ENCODE results near the gene C1orf210.
A peak's percentile ranks its signal among the peaks of the same experiment; 100 is the strongest.

C1orf210 gene

DNA sequence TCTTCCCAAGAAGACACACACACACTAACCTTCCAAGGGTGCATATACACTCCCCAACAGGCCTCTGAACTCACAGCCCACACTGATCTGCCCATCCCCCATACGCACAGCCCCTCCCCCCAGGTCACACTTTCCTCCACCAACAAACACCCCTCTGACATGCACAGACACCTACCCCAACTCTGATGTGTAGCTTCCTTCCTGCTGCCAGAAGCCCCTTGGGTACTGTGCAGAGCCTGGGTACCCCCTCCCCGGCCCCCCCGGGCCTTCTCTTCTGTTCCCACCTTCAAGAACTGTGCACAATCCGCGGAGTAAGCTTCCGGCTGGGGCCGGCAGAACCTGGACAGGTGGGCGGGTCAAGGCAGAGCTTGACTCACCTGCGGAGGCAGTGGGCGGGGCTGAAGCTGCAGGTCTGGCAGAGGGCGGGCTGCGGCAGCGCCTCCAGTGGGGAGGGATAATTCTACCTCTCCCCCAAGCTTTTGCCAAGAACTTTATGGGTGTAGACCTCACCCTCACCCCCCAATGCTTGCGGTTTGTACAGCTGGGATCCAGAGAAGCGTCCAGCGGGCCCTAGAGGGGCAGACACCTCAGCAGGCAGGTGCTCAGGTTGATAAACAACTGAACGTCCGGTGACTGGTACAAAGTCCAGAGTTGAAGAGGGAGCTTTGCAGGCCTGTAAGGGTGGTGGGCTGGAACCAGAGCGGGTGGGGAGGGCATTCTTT is at the start of gene C1orf210:
Gene C1orf210, minus strand, starts transcription at position 313 of the 722 bp plus-strand sequence. CDS start 2,311 bp downstream, outside the sequence.
- DNase-seq = no peak

DNA sequence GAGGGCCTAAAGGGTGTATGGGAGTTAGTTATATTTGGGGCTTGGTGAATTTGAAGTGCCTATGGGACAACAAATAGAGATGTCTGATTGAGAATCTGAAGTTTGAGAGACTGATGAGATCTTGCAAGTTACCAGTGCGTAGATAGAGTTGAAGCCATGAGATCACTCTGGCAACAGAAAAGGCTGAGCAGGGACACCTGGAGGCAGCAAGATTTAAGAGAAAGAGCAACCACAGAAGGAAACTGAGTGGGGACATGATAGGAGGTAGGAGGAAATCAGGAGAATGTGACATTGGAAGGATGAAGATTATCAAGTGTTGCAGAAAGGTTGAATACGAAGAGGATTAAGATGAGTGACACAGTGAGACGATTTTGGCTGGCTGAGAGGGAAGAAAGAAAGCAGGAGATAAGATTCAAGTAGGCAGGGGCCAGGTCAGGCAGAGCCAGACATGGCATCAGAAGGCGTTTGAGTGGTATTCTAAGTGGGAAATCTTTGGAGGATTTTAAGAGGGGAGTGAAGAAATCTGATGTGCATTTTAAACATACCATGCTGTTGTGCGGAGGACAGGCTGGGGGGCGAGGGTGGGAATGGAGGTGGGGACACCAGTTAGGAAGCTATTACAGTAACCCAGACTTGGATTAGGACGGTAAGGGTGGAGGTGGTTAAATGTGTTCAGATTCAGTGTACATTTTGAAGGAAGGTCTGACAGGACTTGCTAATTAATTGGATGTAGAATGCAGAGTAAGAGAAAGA is 49.2 kb upstream of the C1orf210 start:
- no peak for DNase-seq

DNA sequence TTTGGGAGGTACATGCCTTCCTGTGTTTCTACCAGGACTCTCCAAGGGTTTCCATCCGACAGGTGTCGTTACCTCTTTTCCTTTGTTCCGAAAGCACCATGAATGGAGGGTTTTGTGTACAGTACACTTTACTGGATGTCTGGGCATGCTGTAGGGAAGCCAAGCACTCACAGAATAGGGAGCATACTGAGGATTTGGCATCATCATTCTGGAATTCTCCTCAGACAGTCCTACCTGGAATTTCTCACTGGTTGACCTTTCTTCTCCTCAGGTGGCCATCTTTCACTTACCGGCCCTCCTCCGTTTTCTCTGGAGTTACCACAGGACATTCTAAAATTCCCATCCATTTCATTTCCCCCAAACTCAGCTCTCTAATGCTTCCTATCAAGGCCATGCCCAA is 46.3 kb upstream of the C1orf210 start:
- no peak for DNase-seq

DNA sequence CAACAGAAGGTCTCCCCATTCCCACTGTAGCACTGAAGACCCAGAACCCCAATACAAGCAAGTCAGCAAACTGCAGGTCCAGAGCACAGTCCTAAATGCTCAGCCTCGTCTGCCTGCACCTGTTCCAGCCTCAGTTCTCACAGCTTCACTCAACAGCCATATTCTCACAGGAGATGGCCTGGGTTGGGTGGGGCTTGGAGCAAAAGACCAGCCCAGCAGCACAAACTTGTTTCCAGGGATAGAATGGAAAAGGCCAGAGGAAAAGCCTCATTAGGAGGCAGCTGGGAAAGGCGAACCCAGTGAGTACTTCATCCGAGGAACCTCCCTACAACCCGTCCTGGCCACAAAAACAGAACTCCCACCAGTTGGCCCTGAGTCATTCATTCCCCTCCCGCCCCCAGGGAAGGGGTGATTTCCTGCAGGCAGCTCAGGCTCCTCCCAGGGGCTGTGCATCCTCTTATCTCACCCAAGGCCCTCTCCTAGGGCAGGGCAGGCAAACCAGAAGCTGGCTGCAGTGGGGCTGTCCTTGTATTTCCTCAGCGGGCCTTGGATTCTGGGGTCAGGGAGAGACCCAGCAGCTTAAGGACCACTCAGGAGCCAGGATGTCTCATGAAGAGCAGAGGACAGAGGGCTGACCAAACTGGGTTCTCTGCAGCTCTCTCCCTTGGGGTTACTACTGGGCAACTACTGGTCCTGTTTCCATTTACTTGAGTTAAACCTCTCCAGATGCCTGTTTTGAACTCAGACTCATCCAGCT is 44.8 kb upstream of the C1orf210 start:
- DNase-seq = peak; percentile 77

DNA sequence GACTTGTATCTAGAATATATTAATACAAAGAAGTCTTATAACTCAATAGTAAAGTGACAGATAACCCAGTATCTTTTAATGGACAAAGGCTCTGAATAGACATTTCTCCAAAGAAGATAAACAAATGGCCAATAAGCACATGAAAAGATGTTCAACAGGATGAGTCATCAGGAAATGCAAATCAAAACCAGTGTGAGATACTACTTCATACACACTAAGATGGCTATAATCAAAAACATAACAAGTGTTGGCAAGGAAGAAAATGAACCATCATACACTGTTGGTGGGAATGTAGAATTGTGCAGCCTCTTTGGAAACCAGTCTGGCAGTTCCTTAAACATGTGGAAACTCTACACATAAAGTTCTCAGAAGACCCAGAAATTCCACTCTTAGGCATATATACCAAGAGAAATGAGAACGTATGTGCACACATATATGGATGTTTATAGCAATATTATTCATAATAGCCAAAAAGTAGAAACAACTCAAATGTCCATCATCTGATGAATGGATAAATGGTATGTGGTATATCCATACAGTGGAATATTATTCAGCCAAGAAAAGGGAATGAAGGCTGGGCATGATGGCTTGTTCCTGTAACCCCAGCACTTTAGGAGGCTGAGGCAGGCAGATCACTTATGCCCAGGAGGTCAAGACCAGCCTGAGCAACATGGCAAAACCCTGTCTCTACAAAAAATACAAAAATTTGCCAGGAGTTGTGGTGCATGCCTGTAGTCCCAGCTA is 42.3 kb upstream of the C1orf210 start:
- DNase-seq = peak; percentile 35

DNA sequence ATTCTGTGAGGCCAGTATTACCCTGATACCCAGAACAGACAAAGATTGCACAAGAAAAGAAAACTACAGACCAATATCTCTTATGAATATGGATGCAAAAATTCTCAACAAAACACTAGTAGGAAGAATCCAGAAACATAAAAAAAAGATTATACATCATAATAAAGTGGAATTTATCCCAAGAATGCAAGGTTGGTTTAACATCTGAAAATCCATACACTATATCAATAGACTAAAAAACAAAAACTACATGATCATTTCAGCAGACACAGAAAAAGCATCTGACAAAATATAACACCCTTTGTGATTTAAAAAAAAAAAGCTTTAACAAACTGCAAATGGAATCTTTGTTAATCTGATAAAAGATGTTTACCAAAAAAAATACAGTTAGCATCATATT is 40.0 kb upstream of the C1orf210 start:
- DNase-seq = no peak

DNA sequence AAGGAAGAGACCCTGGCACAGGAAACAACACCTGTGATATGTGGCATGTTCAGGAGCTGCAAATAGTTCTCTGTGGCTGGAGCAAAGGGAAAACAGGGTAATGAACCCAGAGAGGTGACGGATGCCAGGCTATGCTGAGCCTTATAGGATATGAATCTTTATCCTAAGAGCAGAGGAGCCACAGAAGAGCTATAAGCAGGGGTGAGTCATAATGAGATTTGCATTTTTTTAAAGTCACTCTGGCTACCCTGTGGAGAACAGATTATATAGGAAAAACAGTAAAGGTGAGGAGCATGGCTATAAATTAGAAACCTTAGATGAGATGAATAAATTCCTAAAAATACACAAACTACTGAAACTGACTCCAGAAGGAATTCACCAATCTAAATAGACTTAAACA is 39.4 kb upstream of the C1orf210 start:
- no peak for DNase-seq

DNA sequence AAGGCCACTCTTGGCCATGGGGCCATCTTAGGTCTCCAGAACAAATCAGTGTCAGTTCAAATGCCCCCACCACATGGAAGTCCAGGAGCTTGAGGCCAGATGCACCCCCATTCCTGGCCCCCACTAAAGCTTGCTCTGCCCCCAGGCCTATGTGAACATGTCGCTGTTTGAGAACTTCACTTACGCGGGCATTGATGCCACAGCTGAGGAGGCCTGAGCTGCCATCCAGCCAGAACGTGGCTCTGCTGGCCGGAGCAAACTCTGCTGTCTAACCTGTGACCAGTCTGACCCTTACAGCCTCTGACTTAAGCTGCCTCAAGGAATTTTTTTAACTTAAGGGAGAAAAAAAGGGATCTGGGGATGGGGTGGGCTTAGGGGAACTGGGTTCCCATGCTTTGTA is 37.1 kb upstream of the C1orf210 start:
- no peak for DNase-seq

DNA sequence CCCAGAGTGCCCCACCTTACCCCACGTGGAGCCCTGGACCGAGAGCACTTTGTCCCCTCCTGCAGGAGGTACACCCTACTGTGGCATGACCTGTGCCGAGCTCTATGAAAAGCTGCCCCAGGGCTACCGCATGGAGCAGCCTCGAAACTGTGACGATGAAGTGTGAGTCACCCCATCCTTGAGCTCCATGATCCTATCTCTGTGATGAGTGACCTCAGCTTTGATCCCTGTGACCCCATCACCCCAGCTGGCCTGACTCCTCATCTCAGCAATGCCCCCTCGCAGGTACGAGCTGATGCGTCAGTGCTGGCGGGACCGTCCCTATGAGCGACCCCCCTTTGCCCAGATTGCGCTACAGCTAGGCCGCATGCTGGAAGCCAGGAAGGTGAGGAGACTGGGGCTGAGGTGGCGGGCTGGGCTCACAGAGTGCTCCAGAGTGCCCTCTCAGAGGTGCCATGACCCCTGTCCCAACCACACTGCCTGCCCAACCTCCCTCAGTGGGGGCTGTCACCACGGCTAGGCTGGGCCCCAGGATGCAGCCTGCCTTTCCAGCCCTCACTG is 36.0 kb upstream of the C1orf210 start:
- DNase-seq = no peak

DNA sequence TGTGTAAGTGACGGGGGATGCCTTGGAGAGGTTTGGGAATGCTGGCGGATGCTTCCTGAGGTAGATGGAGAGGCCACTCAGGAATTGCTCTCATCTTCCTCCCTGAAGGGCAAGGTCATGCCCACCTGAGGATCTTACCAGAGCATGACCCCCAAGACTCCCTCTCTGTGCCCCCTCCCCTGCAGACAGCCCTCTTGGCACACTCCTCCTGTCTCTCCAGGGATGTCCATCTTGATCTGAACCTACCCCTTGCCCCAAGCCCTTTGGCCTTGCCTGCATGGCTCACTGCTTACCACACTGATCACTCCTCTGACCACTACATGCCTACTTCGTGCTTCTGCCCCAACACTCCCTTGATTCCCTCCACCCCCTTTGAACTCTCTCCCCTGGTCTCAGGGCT is 34.4 kb upstream of the C1orf210 start:
- no peak for DNase-seq

DNA sequence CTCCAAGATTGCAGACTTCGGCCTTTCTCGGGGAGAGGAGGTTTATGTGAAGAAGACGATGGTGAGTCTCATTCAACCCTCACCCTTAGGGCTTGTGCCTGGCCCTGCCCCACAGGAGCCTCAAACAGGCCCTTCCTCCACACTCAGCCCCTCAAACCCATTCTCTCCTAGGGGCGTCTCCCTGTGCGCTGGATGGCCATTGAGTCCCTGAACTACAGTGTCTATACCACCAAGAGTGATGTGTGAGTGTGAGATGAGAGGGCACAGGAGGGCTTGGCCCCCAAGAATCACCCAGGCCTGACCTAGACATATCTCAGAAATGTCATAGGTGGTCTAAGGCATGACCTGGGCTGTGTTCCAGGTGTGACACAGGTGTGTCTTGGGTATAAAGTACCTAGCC is 33.9 kb upstream of the C1orf210 start:
- DNase-seq = no peak

DNA sequence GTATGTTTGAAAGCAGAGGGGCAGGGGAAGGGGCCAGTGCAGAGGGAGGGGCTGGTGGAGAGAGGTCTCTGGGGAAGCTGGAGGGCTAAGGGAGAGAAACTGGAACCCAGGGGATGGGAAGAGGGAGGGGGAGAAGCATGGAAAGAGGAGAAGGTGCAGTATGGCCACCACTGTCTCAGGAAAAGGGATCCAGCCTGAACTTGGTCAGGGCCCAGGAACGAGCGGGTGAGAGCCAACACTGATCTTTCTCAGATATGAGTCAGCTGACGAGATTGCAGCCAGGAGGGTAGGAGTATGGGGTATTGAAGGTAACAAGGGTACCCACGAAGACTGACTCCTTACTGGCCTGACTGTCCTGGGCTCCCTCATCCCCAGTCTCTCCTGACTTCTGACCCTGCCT is 33.5 kb upstream of the C1orf210 start:
- no peak for DNase-seq

DNA sequence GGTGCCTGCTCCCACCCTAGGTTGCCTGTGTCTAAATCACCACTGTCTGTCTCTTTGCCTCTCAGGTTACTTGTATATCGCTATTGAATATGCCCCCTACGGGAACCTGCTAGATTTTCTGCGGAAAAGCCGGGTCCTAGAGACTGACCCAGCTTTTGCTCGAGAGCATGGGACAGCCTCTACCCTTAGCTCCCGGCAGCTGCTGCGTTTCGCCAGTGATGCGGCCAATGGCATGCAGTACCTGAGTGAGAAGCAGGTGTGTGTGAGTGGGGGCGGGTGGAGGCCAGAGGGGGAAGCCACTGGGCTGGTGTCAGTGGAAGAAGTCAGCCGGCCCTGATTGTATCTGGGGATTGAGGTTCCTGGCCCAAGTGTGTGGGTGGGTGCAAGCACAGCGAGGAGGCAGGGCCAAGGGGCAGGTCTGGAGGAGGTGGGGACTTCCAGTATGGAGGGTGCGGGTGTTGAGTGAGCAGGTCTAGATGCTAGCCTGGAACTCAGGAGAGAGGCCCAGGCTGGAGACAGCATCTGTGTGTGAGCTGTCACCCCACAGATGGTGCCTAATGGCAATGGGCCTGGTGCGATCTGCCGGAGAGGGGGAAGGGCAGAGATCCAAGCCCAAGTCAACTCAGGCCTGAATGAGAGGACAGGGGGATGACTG is 32.6 kb upstream of the C1orf210 start:
- DNase-seq = peak; percentile 19

DNA sequence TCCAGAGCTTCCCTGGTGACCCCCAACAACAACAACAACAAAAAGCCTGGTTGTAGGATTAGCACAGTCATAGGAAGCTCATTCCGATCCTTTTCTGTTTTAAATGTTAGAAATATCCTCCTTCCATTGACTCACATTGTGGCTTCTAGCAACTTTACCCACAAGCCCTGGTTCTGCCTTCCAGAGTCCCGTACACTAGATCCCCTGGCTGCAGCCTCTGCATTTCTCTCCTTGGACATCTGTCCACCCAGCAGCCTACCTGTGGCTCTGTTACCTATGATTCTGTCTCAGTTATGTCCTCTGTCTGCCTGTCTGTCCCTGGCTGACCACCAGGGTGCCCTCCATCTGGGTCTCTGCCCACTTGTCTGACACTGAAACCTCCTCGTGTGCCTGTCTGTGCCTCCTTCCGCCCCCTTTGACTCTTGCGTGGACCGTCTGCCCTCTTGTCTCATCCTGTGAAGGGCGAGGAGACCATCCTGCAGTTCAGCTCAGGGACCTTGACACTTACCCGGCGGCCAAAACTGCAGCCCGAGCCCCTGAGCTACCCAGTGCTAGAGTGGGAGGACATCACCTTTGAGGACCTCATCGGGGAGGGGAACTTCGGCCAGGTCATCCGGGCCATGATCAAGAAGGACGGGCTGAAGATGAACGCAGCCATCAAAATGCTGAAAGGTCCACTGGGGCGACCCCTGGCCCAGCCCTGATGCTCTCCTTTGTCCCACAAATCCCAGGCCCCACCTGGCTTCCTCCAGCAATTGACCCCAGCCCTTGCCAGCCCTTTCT is 31.5 kb upstream of the C1orf210 start:
- no peak for DNase-seq

DNA sequence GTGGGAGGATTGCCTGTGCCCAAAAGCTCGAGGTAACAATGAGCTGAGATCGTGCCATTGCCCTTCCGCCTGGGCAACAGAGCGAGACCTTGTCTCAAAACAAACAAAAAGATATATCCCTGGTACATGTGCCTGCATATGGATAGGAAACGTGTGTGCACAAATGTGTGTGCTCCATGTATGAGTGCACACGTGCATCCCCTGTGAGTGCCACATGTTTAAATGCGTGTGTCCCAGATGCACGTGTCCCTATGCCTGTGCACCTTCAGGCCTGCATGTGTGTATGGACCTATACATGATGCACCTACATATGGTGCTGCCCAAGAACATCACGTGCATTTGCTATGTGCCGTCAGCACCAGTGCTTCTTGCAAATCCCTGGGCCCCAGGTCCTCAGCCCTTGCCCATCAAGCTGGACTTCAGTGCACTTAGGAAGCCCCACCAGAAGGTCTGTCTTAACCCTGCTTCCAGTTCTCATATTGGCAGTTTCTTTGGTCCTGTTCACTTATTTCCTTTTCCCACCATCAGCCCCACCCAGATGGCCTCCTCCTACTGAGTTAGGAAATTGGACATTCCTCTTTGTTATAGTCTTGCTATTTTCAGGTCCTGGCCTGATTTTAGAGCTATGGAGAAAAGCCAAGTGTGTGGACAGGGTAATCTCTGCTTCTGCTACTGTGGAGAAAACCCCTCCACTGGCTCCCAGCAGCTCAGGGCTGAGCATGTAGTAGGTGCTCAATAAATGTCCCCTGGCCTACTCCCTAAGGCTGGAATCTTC is 30.8 kb upstream of the C1orf210 start:
- DNase-seq = no peak

DNA sequence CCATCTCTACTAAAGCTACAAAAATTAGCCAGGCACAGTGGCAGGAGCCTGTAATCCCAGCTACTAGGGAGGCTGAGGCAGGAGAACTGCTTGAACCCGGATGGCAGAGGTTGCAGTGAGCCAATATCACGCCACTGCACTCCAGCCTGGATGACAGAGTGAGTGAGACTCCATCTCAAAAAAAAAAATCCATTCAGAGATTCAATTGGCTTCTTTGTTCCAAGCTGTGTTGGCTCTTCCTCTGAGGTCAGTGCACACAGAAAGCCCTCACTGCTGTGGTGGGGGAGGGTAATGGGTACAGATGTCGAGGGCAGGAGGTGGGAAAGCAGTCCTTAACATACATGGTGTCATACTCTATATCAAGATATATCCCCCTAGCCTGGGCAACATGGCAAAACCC is 30.1 kb upstream of the C1orf210 start:
- no peak for DNase-seq

DNA sequence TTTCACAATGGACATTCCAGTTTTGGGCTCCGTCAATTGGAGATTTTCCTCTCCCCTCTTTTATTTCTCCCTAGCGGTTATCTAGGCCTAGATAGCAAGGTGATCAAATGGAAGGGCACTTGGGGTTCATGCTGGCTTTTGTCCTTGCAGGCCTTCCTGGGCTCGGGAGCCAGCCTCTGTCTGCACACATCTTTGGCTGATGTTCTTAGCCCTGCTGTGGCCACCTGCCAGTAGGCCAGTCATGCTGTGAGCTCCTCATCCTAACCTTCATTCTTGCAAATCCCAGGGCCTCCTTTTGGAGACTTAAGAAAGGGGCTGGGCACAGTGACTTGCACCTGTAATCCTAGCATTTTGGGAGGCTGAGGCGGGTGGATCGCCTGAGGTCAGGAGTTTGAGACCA is 28.9 kb upstream of the C1orf210 start:
- no peak for DNase-seq

DNA sequence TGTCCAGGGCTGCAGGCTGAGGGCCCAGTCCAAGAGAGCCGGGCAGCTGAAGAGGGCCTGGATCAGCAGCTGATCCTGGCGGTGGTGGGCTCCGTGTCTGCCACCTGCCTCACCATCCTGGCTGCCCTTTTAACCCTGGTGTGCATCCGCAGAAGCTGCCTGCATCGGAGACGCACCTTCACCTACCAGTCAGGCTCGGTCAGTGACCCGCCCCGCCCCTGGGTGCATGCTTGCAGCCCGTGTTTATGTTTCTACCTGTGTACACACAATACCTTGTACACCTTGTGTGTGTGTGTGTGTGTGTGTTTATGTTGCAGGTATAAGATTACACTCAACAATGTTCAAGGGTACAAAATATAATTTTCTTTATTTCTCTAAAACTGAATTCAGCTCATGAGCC is 28.4 kb upstream of the C1orf210 start:
- DNase-seq = no peak

DNA sequence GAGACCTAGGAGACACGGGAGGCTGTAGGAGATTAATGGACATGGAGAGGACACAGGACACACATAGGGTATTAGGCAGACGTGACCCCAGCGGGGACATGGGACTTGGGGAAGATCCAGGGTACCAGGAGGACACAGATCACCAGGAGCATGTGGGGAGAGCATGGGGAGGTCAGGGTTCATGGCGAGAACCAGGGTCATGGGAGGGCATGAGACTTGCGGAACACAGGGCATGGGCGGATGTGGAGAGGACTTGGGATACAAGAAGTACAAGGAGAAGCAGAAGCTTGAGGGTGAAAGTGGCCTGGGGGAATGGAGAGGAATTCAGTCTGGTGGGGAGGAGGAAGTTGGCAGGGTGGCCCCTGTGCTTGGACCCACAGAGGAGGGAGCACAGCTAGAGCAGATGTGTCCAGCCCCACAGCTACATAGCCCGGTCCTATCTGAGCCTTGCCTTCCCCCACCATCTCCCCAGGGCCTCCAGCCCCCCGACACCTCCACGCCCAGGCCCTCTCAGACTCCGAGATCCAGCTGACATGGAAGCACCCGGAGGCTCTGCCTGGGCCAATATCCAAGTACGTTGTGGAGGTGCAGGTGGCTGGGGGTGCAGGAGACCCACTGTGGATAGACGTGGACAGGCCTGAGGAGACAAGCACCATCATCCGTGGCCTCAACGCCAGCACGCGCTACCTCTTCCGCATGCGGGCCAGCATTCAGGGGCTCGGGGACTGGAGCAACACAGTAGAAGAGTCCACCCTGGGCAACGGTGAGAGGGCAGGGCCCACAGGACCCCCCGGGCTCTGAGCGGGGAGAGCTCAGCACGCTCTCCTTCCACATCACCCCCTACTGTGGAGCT is 27.5 kb upstream of the C1orf210 start:
- DNase-seq = no peak

DNA sequence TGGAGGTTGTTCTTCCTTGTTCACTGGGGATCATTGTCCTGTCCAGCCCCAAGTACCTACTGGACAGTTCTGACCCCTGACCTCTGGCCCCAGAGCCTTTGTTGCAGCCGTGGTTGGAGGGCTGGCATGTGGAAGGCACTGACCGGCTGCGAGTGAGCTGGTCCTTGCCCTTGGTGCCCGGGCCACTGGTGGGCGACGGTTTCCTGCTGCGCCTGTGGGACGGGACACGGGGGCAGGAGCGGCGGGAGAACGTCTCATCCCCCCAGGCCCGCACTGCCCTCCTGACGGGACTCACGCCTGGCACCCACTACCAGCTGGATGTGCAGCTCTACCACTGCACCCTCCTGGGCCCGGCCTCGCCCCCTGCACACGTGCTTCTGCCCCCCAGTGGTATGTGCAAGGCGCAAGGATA is 26.8 kb upstream of the C1orf210 start:
- DNase-seq = no peak
